Measurements from ENCODE around the gene MYOG. TPM values are rescaled to one million over a fixed set of nuclear protein-coding genes. Genes with fewer than 3 reads are reported as not detected.

The MYOG gene
- total and polyA plus RNA-seq, 7 donors = not detected

DNA sequence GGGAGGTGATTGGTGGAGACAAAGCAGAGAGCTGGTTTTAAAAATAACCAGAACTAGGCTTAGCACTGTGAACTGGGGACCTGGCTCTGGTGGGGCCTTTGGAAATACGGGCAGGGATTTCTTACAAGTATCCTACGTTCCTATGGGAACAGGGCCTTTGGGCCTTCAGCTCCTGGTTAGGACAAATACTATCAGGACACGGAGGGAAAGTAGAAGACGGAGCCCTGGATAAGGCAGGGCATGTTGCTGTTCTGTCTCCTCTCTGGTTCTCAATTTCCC lies 5.3 kb upstream of the MYOG start:
- intact Hi-C loops (cut with DNase I) = no loop called here
- no peak for DNase-seq
- H3K27me3 ChIP-seq = no peaks in the 10 kb centered on the region
- 68 to 88% methylated on average over 4 of the region's 4 CpGs for whole genome bisulfite sequencing, 2 donors
- no peaks in the 10 kb centered on the region for H3K4me1 ChIP-seq
- H3K9me3 ChIP-seq = peaks cover 0 to 14% (median 7%) of the 10 kb centered on the region in 4 donors
- no peaks in the 10 kb centered on the region for H3K36me3 ChIP-seq
- no peak for TF ChIP-seq EP300 (IDR thresholded peaks at IDR 0.05)
- no peak for TF ChIP-seq POLR2AphosphoS5 (IDR thresholded peaks at IDR 0.05)
- no peak for TF ChIP-seq POLR2A (IDR thresholded peaks at IDR 0.05)
- TF ChIP-seq, protein P1, sequence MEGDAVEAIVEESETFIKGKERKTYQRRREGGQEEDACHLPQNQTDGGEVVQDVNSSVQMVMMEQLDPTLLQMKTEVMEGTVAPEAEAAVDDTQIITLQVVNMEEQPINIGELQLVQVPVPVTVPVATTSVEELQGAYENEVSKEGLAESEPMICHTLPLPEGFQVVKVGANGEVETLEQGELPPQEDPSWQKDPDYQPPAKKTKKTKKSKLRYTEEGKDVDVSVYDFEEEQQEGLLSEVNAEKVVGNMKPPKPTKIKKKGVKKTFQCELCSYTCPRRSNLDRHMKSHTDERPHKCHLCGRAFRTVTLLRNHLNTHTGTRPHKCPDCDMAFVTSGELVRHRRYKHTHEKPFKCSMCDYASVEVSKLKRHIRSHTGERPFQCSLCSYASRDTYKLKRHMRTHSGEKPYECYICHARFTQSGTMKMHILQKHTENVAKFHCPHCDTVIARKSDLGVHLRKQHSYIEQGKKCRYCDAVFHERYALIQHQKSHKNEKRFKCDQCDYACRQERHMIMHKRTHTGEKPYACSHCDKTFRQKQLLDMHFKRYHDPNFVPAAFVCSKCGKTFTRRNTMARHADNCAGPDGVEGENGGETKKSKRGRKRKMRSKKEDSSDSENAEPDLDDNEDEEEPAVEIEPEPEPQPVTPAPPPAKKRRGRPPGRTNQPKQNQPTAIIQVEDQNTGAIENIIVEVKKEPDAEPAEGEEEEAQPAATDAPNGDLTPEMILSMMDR (IDR thresholded peaks at IDR 0.05) = no peak
- H3K4me3 ChIP-seq = no peak overlapping the region
- no peak overlapping the region for H3K27ac ChIP-seq

DNA sequence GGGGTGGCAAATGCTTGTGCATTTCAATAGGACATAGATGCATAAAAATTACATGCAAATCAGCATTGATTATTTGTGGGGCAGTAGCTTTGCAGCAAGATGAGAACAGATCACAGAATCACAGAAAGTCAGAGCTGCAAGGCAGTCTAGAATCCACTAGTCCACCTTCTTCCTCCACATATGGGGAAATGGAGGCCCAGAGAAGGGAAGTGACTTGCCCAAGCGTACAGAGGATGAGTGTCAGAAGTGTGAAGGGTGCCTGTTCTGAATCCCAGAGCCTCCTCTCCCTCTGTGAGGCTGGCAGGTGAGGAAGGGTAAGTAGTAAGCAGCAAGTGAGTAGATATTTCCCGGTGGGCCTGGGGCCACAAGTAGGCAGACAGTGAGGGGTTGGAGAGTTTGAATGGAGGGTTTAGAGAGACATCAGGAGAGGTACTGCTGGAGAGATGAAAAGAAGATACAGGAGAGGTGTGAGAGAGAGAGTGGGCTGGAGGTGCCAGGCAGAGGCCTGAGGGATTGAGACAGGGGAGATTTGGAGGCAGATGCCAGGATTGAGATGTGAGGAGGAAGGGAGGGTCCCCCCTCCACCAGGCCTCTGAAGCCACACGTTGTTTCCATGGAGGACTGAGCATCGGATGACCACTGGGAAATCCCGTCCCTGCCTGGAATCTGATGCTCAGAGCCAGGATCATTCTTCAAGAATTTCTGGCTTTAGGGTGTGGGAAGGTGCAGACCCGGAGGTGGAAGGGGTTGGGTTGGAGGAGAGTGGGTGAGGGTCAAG lies 4.8 kb upstream of the MYOG start:
- TF ChIP-seq EP300 (IDR thresholded peaks at IDR 0.05) (no peak), POLR2AphosphoS5 (IDR thresholded peaks at IDR 0.05) (no peak)
- TF ChIP-seq, protein P1 (IDR thresholded peaks at IDR 0.05) = no peak
- DNase-seq = no peak
- Histone ChIP-seq H3K27me3 (no peaks in the 10 kb centered on the region), H3K4me1 (no peaks in the 10 kb centered on the region), H3K36me3 (no peaks in the 10 kb centered on the region), H3K27ac (no peak overlapping the region), H3K9me3 (peaks cover 0 to 13% (median 6%) of the 10 kb centered on the region in 4 donors), H3K4me3 (no peak overlapping the region)
- intact Hi-C loops (cut with DNase I) = no loop called here
- WGBS, 2 donors = 78 to 80% methylated on average over 6 of the region's 6 CpGs

DNA sequence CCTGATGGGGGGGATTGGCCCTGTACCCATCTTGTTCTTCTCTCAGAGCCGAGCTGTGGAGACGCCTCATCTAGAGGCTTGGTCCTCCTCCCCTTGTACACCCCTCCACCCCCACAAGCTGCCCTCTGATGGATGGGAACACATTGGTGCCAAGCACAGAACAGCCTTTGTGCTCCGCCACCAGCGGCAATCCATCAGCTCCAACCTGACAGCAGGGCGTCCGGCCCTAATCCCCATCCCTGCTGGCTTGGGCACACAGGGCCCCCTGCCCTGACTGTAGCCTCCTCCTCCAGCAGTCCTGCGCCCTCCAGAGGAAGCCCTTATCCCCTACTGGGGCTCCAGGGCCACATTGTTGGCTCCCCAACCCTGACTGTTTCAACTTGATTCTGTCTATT lies 3.8 kb upstream of the MYOG start:
- H3K9me3 ChIP-seq = peaks cover 0 to 4% (median 2%) of the 10 kb centered on the region in 4 donors
- no peak for DNase-seq
- intact Hi-C loops (cut with DNase I) = no loop called here
- no peaks in the 10 kb centered on the region for H3K27me3 ChIP-seq
- H3K4me1 ChIP-seq = no peaks in the 10 kb centered on the region
- TF ChIP-seq POLR2A (IDR thresholded peaks at IDR 0.05) = no peak
- TF ChIP-seq, protein P1 (IDR thresholded peaks at IDR 0.05) = no peak
- TF ChIP-seq POLR2AphosphoS5 (IDR thresholded peaks at IDR 0.05) = no peak
- TF ChIP-seq EP300 (IDR thresholded peaks at IDR 0.05) = no peak
- no peak overlapping the region for H3K4me3 ChIP-seq
- H3K27ac ChIP-seq = no peak overlapping the region
- WGBS, 2 donors = 70 to 83% methylated on average over 7 of the region's 7 CpGs
- no peaks in the 10 kb centered on the region for H3K36me3 ChIP-seq

DNA sequence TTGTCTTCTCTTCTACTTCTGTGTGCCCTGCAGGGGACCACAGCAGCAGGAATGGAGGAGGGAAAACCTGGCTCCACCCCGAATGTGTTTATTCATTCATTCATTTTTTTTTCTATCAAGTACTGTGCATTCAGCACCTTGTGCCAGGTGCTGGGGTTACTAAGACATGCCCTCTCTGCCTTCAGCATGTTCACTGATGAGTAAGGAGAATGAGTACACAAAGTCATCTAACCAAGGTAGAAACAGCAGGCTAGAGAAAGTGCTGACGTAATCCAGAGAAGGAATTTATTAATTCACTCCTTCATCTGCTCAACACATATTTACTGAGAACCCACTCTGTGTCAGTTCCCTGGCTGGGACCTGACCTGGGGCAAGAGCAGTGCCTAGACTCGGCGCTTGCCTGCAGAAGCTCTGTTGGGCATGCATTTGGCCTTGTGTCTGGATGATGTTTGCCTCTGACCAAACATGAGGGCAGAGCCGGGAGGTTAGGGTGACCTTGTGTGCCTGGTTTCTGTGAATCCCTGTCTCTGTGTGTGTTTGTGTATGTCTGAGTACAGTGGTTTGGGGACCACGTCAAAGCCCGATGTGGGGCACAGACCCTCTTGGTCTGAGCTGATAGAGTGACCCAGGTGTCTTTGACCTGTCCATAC lies 3.3 kb upstream of the MYOG start:
- no peaks in the 10 kb centered on the region for H3K36me3 ChIP-seq
- no peak overlapping the region for H3K27ac ChIP-seq
- H3K27me3 ChIP-seq = no peaks in the 10 kb centered on the region
- H3K4me1 ChIP-seq = no peaks in the 10 kb centered on the region
- intact Hi-C loops (cut with DNase I) = no loop called here
- WGBS, 2 donors = 75 to 83% methylated on average over 7 of the region's 7 CpGs
- TF ChIP-seq EP300 (IDR thresholded peaks at IDR 0.05) = no peak
- no peak for TF ChIP-seq POLR2AphosphoS5 (IDR thresholded peaks at IDR 0.05)
- TF ChIP-seq, protein P1 (IDR thresholded peaks at IDR 0.05) = no peak
- no peak for TF ChIP-seq POLR2A (IDR thresholded peaks at IDR 0.05)
- no peak overlapping the region for H3K4me3 ChIP-seq
- no peak for DNase-seq
- no peaks in the 10 kb centered on the region for H3K9me3 ChIP-seq
